GM06990 (cell line): ENCODE data around the gene FUNDC2.
A peak's percentile ranks its signal among the peaks of the same experiment; 100 is the strongest.

ENCODE experiments used
- DNase-seq: peaks from one replicate; pipeline ENCODE4 v3.0.0-alpha.2; 2011; ENCODE audit not compliant: insufficient read length; ENCODE audit errors: extremely low read depth
- H3K27me3 ChIP-seq: replicated peaks from 2 replicates; pipeline ENCODE4 v1.6.0; 2011; ENCODE audit warnings: low read length; ENCODE audit not compliant: control insufficient read depth, insufficient read depth
- H3K36me3 ChIP-seq: 2 replicates; pipeline ENCODE4 v1.5.1; 2011; ENCODE audit warnings: low read length; ENCODE audit not compliant: control insufficient read depth, insufficient read depth
- H3K4me3 ChIP-seq: replicated peaks from 2 replicates; pipeline ENCODE4 v1.5.1; 2011; ENCODE audit warnings: low read depth, mild to moderate bottlenecking, control low read depth, low read length
- CTCF ChIP-seq: IDR thresholded peaks from 2 replicates; pipeline ENCODE4 v1.5.1; 2011; ENCODE audit warnings: low read length, control low read depth, mild to moderate bottlenecking, inconsistent platforms; ENCODE audit not compliant: insufficient read depth, poor library complexity, severe bottlenecking

FUNDC2 gene

GRCh38 chrX:154987940-154988339 lies 38.7 kb upstream of the FUNDC2 start:
- no peaks in the 10 kb centered on the region for H3K27me3 ChIP-seq
- TF ChIP-seq CTCF: no peak
- H3K36me3 ChIP-seq: no peaks in the 10 kb centered on the region
- H3K4me3 ChIP-seq: no peak overlapping the region
- DNase-seq: no peak

- no peaks in the 10 kb centered on the region for H3K36me3 ChIP-seq
- DNase-seq: no peak
- no peaks in the 10 kb centered on the region for H3K27me3 ChIP-seq
- no peak overlapping the region for H3K4me3 ChIP-seq
- no peak for TF ChIP-seq CTCF
Observed at GRCh38 chrX:154988719-154989118, 37.9 kb upstream of the FUNDC2 start.

GRCh38 chrX:154990496-154990895 lies 36.1 kb upstream of the FUNDC2 start:
- TF ChIP-seq CTCF: no peak
- Histone ChIP-seq H3K4me3 (no peak overlapping the region), H3K27me3 (no peaks in the 10 kb centered on the region), H3K36me3 (no peaks in the 10 kb centered on the region)
- peak; percentile 20 for DNase-seq

- H3K4me3 ChIP-seq: no peak overlapping the region
- DNase-seq: peak; percentile 49
- TF ChIP-seq CTCF: no peak
- H3K27me3 ChIP-seq: no peaks in the 10 kb centered on the region
- H3K36me3 ChIP-seq: no peaks in the 10 kb centered on the region
Observed at GRCh38 chrX:154991039-154991438, 35.6 kb upstream of the FUNDC2 start.

DNA sequence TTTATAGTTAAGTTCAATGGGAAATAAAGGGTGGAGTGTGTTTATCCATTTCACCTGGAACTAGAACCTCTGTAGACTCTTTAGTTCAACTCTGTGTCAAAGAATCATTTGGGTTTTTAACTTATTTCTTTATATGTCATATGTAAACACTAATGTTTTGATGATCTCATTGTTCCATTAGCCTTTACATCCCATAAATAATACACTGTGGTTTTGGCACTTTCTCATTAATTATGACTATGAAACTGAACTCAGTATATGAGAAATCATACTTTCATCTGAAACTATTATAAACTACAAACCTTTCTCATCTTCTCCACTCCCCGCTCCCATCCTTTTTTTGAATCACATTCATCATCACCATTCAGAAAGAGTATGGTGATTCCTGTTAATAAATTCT lies 35.2 kb upstream of the FUNDC2 start:
- Histone ChIP-seq H3K27me3 (no peaks in the 10 kb centered on the region), H3K36me3 (no peaks in the 10 kb centered on the region), H3K4me3 (no peak overlapping the region)
- TF ChIP-seq CTCF: no peak
- peak; percentile 30 for DNase-seq

DNA sequence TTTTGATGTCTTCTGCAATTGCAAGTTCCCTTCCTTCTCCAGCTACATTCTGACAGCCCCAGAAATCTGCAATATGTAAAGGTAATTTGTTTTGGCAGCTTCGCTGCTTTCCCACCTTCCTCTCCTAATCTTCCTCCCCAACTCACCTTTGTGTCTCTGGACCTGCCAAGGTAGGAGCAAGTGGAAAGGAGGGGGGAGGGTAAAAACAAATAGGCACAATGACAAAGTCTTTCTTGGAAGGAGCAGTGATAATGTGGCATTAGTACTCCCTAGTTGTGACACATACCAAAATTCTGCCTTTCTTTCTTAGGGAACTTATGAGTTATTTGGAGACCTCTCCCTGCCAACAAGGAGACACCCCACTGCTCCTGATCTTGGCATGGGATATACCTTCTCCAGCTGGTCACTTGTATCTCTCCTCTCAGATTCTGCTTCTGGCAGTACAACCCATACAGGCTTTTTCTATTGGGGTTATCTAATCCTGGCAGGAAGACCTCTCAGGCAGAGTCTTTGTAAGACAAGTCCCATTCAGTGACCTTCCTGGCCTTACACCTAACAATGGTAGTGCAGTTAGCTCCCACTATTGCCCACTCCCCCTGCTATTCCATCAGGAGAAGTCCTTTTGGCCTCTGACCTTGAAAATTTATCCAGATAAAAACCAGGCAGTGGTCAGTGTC lies 28.3 kb upstream of the FUNDC2 start:
- no peak overlapping the region for H3K4me3 ChIP-seq
- H3K36me3 ChIP-seq: no peaks in the 10 kb centered on the region
- DNase-seq: no peak
- H3K27me3 ChIP-seq: no peaks in the 10 kb centered on the region
- no peak for TF ChIP-seq CTCF
